PC-9 (cell line): ENCODE measurements around the gene SMIM5. TPM values are rescaled to one million over a fixed set of nuclear protein-coding genes. Genes with fewer than 3 reads are reported as not detected.
A peak's percentile ranks its signal among the peaks of the same experiment; 100 is the strongest.

Experiments used
- BruUV-seq: library from RNA; stranded (reverse); fragments of 400-500 nt; replicated peaks from 2 replicates; lab custom pipeline; 2021; lab: Mats Ljungman, UMichigan
- CTCF ChIA-PET: fragments of 300-600 bp; sonication (Branson Sonifier 250); formaldehyde crosslinking; loops from one replicate; lab custom pipeline; 2022; ENCODE audit warnings: antibody characterized with exemption; lab: Charles Lee
- POLR2A ChIA-PET: fragments of 300-600 bp; sonication (Branson Sonifier 250); formaldehyde crosslinking; loops from one replicate; lab custom pipeline; 2022; ENCODE audit warnings: antibody characterized with exemption; ENCODE audit not compliant: unreplicated experiment; lab: Charles Lee
- DNase-seq, 2 experiments: peaks; one replicate each; pipeline versions ENCODE4 v3.0.0 to v3.0.0-alpha.2; 2015 to 2022; ENCODE audit warnings: mixed read lengths in 1 of 2
- H2AFZ ChIP-seq: fragments of 200-600 bp; sonication (generic); 2 replicates; pipeline ENCODE4 v1.8.1; 2017; ENCODE audit warnings: antibody characterized with exemption
- H3F3A ChIP-seq: fragments of 200-600 bp; sonication (generic); 2 replicates; pipeline ENCODE4 v1.8.1; 2017; ENCODE audit warnings: antibody characterized with exemption, mild to moderate bottlenecking, low read depth; ENCODE audit not compliant: insufficient read depth
- H3K27ac ChIP-seq: fragments of 200-600 bp; sonication (generic); 2 replicates; pipeline ENCODE4 v1.6.1; 2016; ENCODE audit warnings: mixed run types
- H3K27me3 ChIP-seq: fragments of 200-600 bp; sonication (generic); 2 replicates; pipeline ENCODE4 v1.6.1; 2016; ENCODE audit warnings: low read depth, mixed run types; ENCODE audit not compliant: insufficient read depth
- H3K36me3 ChIP-seq: fragments of 200-600 bp; sonication (generic); 2 replicates; pipeline ENCODE4 v1.6.1; 2016; ENCODE audit warnings: low read depth, mixed run types
- H3K4me1 ChIP-seq: fragments of 200-600 bp; sonication (generic); replicated peaks from 2 replicates; pipeline ENCODE4 v1.6.1; 2016; ENCODE audit warnings: mixed run types; ENCODE audit not compliant: insufficient read depth
- H3K4me2 ChIP-seq: fragments of 200-600 bp; sonication (generic); 2 replicates; pipeline ENCODE4 v1.6.1; 2017; ENCODE audit warnings: mixed run types
- H3K4me3 ChIP-seq: fragments of 200-600 bp; sonication (generic); 2 replicates; pipeline ENCODE4 v1.6.1; 2016; ENCODE audit warnings: mixed run types
- H3K79me2 ChIP-seq: fragments of 200-600 bp; sonication (generic); 2 replicates; pipeline ENCODE4 v1.6.1; 2017; ENCODE audit warnings: low read depth, mixed run types
- H3K9me2 ChIP-seq: fragments of 200-600 bp; sonication (generic); 2 replicates; pipeline ENCODE4 v1.8.1; 2017; ENCODE audit warnings: mild to moderate bottlenecking; ENCODE audit not compliant: insufficient read depth
- H3K9me3 ChIP-seq: fragments of 200-600 bp; sonication (generic); 2 replicates; pipeline ENCODE4 v1.8.1; 2016; ENCODE audit warnings: low read depth; ENCODE audit not compliant: insufficient read depth
- H4K20me1 ChIP-seq: fragments of 200-600 bp; sonication (generic); 2 replicates; pipeline ENCODE4 v1.8.1; 2017; ENCODE audit not compliant: insufficient read depth
- EZH2 ChIP-seq: fragments of 200-600 bp; sonication (generic); IDR thresholded peaks from 2 replicates; pipeline ENCODE4 v1.8.0; 2017; ENCODE audit warnings: antibody characterized with exemption, low read depth
- intact Hi-C: fragments of 100-400 bp; cut with micrococcal nuclease; formaldehyde crosslinking; loops from one replicate; pipeline ENCODE4 v1.10.0; 2022; ENCODE audit not compliant: unreplicated experiment
- total RNA-seq: library from RNA; stranded (reverse); gene quantifications from 2 replicates; pipeline ENCODE4 v1.2.3, GENCODE V29; 2021
- TF ChIP-seq, protein P1 (sequence below): fragments of 200-600 bp; sonication (generic); conservative IDR thresholded peaks from 2 replicates; pipeline ENCODE4 v1.6.1; 2017; ENCODE audit warnings: mixed run types, antibody characterized with exemption, mild to moderate bottlenecking, moderate library complexity

Gene SMIM5
- total RNA-seq, 1 experiment from 2014 or later = 0.31 TPM

DNA sequence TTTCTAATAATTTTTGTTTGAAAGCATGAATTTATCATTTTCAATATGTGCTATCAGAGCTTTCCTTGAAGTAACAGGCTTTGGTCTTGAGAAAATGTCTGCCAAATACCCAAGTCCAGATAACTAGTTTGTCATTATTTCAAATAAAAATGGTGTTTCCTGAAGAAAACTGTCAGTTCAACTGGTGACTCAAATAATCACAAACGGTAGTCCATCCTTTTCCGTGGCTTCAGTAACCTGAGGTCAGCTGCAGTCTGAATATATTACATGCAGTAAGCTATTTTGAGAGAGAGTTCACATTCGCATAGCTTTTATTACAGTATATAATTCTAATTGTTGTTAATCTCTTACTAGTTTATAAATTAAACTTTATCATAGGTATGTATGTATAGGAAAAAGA lies 43.2 kb downstream of the SMIM5 start:
- peaks cover 35% of the 10 kb centered on the region for H3K4me1 ChIP-seq
- BruUV-seq = no TSS peak
- no peaks in the 10 kb centered on the region for H3K9me3 ChIP-seq
- H3K4me2 ChIP-seq = no peak overlapping the region
- no peak for DNase-seq
- H3K9me2 ChIP-seq = no peaks in the 10 kb centered on the region
- POLR2A ChIA-PET = interaction anchor here (0.6 to 0.7 kb wide), 2 partner anchors 139 to 367 kb away, joined by 3 read pairs; no protein-coding TSS in a partner anchor
- H3K27me3 ChIP-seq = no peaks in the 10 kb centered on the region
- TF ChIP-seq EZH2 = no peak
- TF ChIP-seq, protein P1, sequence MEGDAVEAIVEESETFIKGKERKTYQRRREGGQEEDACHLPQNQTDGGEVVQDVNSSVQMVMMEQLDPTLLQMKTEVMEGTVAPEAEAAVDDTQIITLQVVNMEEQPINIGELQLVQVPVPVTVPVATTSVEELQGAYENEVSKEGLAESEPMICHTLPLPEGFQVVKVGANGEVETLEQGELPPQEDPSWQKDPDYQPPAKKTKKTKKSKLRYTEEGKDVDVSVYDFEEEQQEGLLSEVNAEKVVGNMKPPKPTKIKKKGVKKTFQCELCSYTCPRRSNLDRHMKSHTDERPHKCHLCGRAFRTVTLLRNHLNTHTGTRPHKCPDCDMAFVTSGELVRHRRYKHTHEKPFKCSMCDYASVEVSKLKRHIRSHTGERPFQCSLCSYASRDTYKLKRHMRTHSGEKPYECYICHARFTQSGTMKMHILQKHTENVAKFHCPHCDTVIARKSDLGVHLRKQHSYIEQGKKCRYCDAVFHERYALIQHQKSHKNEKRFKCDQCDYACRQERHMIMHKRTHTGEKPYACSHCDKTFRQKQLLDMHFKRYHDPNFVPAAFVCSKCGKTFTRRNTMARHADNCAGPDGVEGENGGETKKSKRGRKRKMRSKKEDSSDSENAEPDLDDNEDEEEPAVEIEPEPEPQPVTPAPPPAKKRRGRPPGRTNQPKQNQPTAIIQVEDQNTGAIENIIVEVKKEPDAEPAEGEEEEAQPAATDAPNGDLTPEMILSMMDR = no peak
- H2AFZ ChIP-seq = no peak overlapping the region
- H4K20me1 ChIP-seq = peaks cover 16% of the 10 kb centered on the region; the same call in 1 of the 2 replicates
- H3F3A ChIP-seq = peaks cover 44% of the 10 kb centered on the region
- CTCF ChIA-PET = interaction anchor here (0.6 kb wide), 1 partner anchor 151 kb away, joined by 6 read pairs; the partner anchor contains the start of gene LLGL2
- H3K36me3 ChIP-seq = peaks cover 11% of the 10 kb centered on the region
- peaks cover 42% of the 10 kb centered on the region for H3K79me2 ChIP-seq
- no peak overlapping the region for H3K4me3 ChIP-seq
- intact Hi-C loops = no loop called here
- no peak overlapping the region for H3K27ac ChIP-seq

DNA sequence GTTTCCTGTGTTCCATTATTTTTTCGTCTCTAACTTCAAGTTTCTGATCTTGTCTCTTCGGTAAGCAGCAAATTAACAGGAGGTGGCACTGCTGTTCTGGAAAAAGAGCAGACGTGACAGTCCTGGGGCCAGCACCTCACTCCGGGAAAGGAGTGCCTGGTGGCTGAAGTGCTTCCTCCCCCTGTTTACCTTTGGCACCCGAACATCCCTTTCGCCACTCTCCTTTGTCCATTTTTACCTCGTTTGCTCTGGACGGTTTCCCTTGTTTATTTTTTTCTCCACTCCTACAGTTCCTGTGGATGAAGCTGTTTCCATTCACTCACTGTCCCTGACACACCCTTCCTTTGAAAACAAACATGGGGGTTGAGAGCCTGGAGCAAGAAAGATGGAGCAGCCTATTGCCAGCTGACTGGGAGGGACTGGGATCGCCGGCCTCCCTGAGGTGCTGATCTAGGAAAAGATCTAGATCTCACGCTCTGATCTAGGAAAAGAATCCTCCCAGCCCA lies 46.5 kb downstream of the SMIM5 start:
- POLR2A ChIA-PET = interaction anchor here (0.6 to 1.0 kb wide), 3 partner anchors 20 to 175 kb away, joined by 3 to 17 read pairs (median 5); partner anchors contain the start of genes ITGB4 and WBP2
- Histone ChIP-seq H4K20me1 (peaks cover 11% of the 10 kb centered on the region; the same call in 1 of the 2 replicates), H3K79me2 (peaks cover 55% of the 10 kb centered on the region), H2AFZ (no peak overlapping the region), H3K27ac (peak overlapping the region; percentile 51), H3K4me1 (peaks cover 58% of the 10 kb centered on the region), H3K9me2 (no peaks in the 10 kb centered on the region), H3F3A (peaks cover 48% of the 10 kb centered on the region), H3K4me3 (no peak overlapping the region), H3K4me2 (peak overlapping the region; percentile 56), H3K27me3 (no peaks in the 10 kb centered on the region), H3K36me3 (no peaks in the 10 kb centered on the region; the same call in 1 of the 2 replicates), H3K9me3 (no peaks in the 10 kb centered on the region)
- CTCF ChIA-PET = interaction anchor here (0.7 to 2.3 kb wide), 6 partner anchors 34 to 68 kb away, joined by 3 to 11 read pairs (median 4); partner anchors contain the start of genes ITGB4 and SMIM5
- DNase-seq = peak; percentile 70 to 77
- TF ChIP-seq, protein P1 = peak; percentile 58
- no peak for TF ChIP-seq EZH2
- intact Hi-C loops = loop anchor here (1.0 kb wide), 2 partner anchors 44 to 68 kb away; no protein-coding TSS in a partner anchor
- no TSS peak for BruUV-seq

DNA sequence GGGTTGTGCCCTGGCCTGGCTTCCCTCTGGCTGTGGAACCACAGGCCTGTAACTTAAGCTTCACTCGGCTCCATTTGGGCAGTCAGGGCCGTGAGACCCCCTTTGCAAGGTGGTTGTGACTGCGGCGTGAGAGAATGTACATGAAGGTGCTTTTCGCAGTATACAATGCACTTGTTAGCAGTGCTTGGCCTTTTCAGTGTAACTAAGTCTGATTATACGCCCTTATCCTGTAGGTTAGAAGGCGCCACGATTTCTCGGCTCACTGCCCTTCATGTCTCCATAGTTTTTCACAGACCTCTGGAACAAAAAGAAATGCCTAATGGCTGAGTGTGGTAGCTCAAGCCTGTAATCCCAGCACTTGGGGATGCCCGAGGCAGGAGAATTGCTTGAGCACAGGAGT lies 47.2 kb downstream of the SMIM5 start:
- DNase-seq = no peak
- ChIA-PET POLR2A (interaction anchor here (0.6 to 1.0 kb wide), 3 partner anchors 19 to 43 kb away, joined by 3 to 17 read pairs (median 5); partner anchors contain the start of gene ITGB4), CTCF (interaction anchor here (0.7 to 2.3 kb wide), 5 partner anchors 33 to 67 kb away, joined by 3 to 11 read pairs (median 4); partner anchors contain the start of genes ITGB4 and SMIM5)
- Histone ChIP-seq H4K20me1 (peaks cover 10% of the 10 kb centered on the region; the same call in 1 of the 2 replicates), H3K36me3 (no peaks in the 10 kb centered on the region; the same call in 1 of the 2 replicates), H3K4me1 (peaks cover 61% of the 10 kb centered on the region), H3F3A (peaks cover 47% of the 10 kb centered on the region), H3K9me3 (no peaks in the 10 kb centered on the region), H3K4me2 (no peak overlapping the region), H3K4me3 (no peak overlapping the region), H3K27ac (peak overlapping the region; percentile 51; the same call in 1 of the 2 replicates), H2AFZ (no peak overlapping the region), H3K27me3 (no peaks in the 10 kb centered on the region), H3K79me2 (peaks cover 61% of the 10 kb centered on the region), H3K9me2 (no peaks in the 10 kb centered on the region)
- TF ChIP-seq, protein P1 = no peak
- TF ChIP-seq EZH2 = no peak
- no TSS peak for BruUV-seq
- intact Hi-C loops = no loop called here
